Sciatic nerve (tissue), 2 donors: ENCODE results near the gene PAF1. TPM values are rescaled to one million over a fixed set of nuclear protein-coding genes. Genes with fewer than 3 reads are reported as not detected.

Source experiments
- ATAC-seq: fragments of 200-7000 bp; cut with Tn5 transposase; one replicate; pipeline ENCODE4 v1.9.1; 2020; ENCODE audit warnings: mild to moderate bottlenecking, moderate library complexity
- DNase-seq: peaks from one replicate; pipeline ENCODE4 v3.0.0-alpha.2; 2020; ENCODE audit warnings: low spot score
- intact Hi-C: fragments of 100-400 bp; cut with DNase I; formaldehyde crosslinking; loops from one replicate; pipeline ENCODE4 v1.14.2; 2022
- total RNA-seq: library from RNA; stranded (reverse); fragmentation: NEBNext Ultra II Directional; extraction: Animal tissue kit (Norgen Biotek cat#: 25700); gene quantifications from one replicate; pipeline ENCODE4 v1.2.1, GENCODE V29; 2021
- donor health status: DM: no; HTN: no; CAD: no.
- donor health status: DM: no; HTN: no; CAD: no.

PAF1 gene
- total RNA-seq, 1 donor from 2014 or later, result 38.7 TPM

- ATAC-seq (no peak), DNase-seq (no peak)
- intact Hi-C loops, result no loop called here
Measured at GRCh38 chr19:39420769-39421168, 29.9 kb upstream of the PAF1 start.

- intact Hi-C loops, result no loop called here
- DNase-seq, result no peak
- no peak for ATAC-seq
Measured at GRCh38 chr19:39419003-39419402, 28.1 kb upstream of the PAF1 start.

GRCh38 chr19:39417463-39418181 is 26.7 kb upstream of the PAF1 start:
- intact Hi-C loops, result no loop called here
- DNase-seq, result no peak
- ATAC-seq, result no peak

- DNase-seq, result peak; percentile 73
- intact Hi-C loops, result no loop called here
Measured at GRCh38 chr19:39416152-39417120, 25.5 kb upstream of the PAF1 start.

GRCh38 chr19:39415111-39416046 is 24.5 kb upstream of the PAF1 start:
- intact Hi-C loops, result no loop called here
- no peak for DNase-seq
- ATAC-seq, result no peak

More at GRCh38 chr19:39416152-39417120, 25.5 kb upstream of the PAF1 start:
- ATAC-seq, result no peak

GRCh38 chr19:39413911-39414608 is 23.2 kb upstream of the PAF1 start:
- ATAC-seq, result no peak
- intact Hi-C loops, result no loop called here
- peak; percentile 73 for DNase-seq

- DNase-seq (peak; percentile 89), ATAC-seq (no peak)
- intact Hi-C loops, result no loop called here
Measured at GRCh38 chr19:39413272-39413910, 22.5 kb upstream of the PAF1 start.

GRCh38 chr19:39412867-39413271 is 22.0 kb upstream of the PAF1 start:
- DNase-seq (peak; percentile 83), ATAC-seq (no peak)

GRCh38 chr19:39412100-39412866 is 21.4 kb upstream of the PAF1 start, which contains the start of gene PLEKHG2:
Gene PLEKHG2, plus strand, starts transcription at chr19:39412669. Its CDS starts 1,418 bp downstream, at chr19:39414087.
- intact Hi-C loops, result no loop called here
- DNase-seq, result peak; percentile 98
- peak; percentile 70 for ATAC-seq

More at GRCh38 chr19:39412867-39413271, 22.0 kb upstream of the PAF1 start:
- intact Hi-C loops, result no loop called here

GRCh38 chr19:39411832-39412099 is 20.9 kb upstream of the PAF1 start:
- ATAC-seq (peak; percentile 45), DNase-seq (peak; percentile 95)
- intact Hi-C loops, result no loop called here

- intact Hi-C loops, result no loop called here
- ATAC-seq (no peak), DNase-seq (peak; percentile 74)
Measured at GRCh38 chr19:39411081-39411831, 20.4 kb upstream of the PAF1 start.

GRCh38 chr19:39410831-39411080 is 19.9 kb upstream of the PAF1 start:
- DNase-seq, result no peak
- ATAC-seq, result no peak
- intact Hi-C loops, result no loop called here

GRCh38 chr19:39410017-39410830 is 19.3 kb upstream of the PAF1 start:
- peak; percentile 47 for ATAC-seq
- intact Hi-C loops, result no loop called here
- DNase-seq, result peak; percentile 91

GRCh38 chr19:39409208-39410016 is 18.5 kb upstream of the PAF1 start:
- intact Hi-C loops, result no loop called here
- ATAC-seq, result peak; percentile 51

More at GRCh38 chr19:39409208-39410016, 18.5 kb upstream of the PAF1 start:
- DNase-seq, result peak; percentile 95
